Measurements from ENCODE around the gene HP1BP3. TPM values are rescaled to one million over a fixed set of nuclear protein-coding genes. Genes with fewer than 3 reads are reported as not detected.

HP1BP3 gene
- total and polyA plus RNA-seq, 2 of the 4 experiments (the other 2 are of a cell fraction) = 88.4 to 151 TPM

DNA sequence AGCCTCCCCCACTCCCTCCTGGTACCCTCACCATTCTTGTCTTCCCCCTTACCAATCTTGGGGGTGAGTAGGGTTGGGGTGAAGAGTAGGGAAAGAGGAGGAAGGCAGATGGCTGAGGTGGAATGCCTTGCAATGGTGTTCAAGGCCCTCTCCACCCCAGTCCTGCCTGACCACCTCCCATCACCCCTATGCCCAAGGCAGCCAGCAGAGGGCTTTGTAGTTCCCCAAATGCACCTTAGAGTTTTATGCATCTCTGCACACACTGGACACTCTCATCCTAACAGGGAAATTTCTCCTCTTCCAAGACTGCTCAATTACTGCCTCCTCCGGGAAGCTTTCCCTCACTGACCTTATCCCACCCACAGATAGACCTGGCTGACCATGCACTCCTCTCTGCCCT lies 84.7 kb downstream of the HP1BP3 start:
- 60% methylated on average over 1 of the region's 1 CpG; no CpG with 5 or more reads in 1 of the 2 experiments for WGBS, 2 experiments (ENCODE audit: extremely low coverage in 2 of 2, insufficient read length in 1 of 2)
- in situ Hi-C loops (cut with MboI; ENCODE audit: low sequenced_read_pairs) (no loop called here), intact Hi-C loops (cut with micrococcal nuclease) (no loop called here), dilution Hi-C loops (cut with HindIII; ENCODE audit: low sequenced_read_pairs, unreplicated experiment) (no loop called here)
- Histone ChIP-seq H2AK5ac (ENCODE audit: low read depth, low read length) (peak overlapping the region; percentile 81), H3K4me2 (ENCODE audit: low read depth, low read length) (no peak overlapping the region), H3K36me3 (ENCODE audit: control insufficient read depth, insufficient read depth, low read length) (no peaks in the 10 kb centered on the region), H4K8ac (ENCODE audit: low read depth in 2 of 2, low read length in 2 of 2) (no peak overlapping the region), H4K5ac (ENCODE audit: low read depth, low read length) (no peak overlapping the region), H3K27ac (ENCODE audit: insufficient read depth, low read length) (no peak overlapping the region), H3K56ac (ENCODE audit: extremely low read depth, insufficient read depth, low read length) (no peak overlapping the region), H3K27me3 (ENCODE audit: control insufficient read depth, insufficient read depth, low read length) (no peaks in the 10 kb centered on the region), H2BK20ac (ENCODE audit: low read depth, low read length) (no peak overlapping the region), H2BK120ac (ENCODE audit: low read depth, low read length) (peak overlapping the region; percentile 1; the same call in 1 of the 2 replicates), H3K4me3 (ENCODE audit: insufficient read depth, low read depth, low read length) (no peak overlapping the region), H3K4ac (ENCODE audit: low read depth, low read length) (no peak overlapping the region; the same call in 1 of the 2 replicates), H3K79me1 (ENCODE audit: low read depth in 1 of 2, low read length in 2 of 2) (peaks cover 7 to 18% of the 10 kb centered on the region in 2 experiments), H2AFZ (replicated peaks; ENCODE audit: low read length, poor library complexity) (peak overlapping the region; percentile 39), H3K23ac (ENCODE audit: low read depth, low read length) (no peak overlapping the region), H4K91ac (ENCODE audit: insufficient read depth, low read depth, low read length) (no peak overlapping the region), H3K4me1 (ENCODE audit: control insufficient read depth, insufficient read depth, low read length) (peaks cover 12% of the 10 kb centered on the region), H3K18ac (ENCODE audit: low read depth, low read length) (no peak overlapping the region), H3K9ac (ENCODE audit: low read depth, low read length) (no peak overlapping the region), H3K14ac (replicated peaks; ENCODE audit: low read depth, low read length) (no peak overlapping the region), H4K20me1 (ENCODE audit: insufficient read depth, low read length) (no peaks in the 10 kb centered on the region; the same call in 1 of the 2 replicates), H3K9me3 (ENCODE audit: control insufficient read depth, insufficient read depth, low read length) (no peaks in the 10 kb centered on the region), H2BK5ac (ENCODE audit: low read depth, low read length, poor library complexity, severe bottlenecking) (no peak overlapping the region), H2BK15ac (ENCODE audit: low read depth, low read length) (peak overlapping the region; percentile 5; the same call in 1 of the 3 replicates), H2AK9ac (replicated peaks; ENCODE audit: low read depth, low read length, poor library complexity) (peak overlapping the region; percentile 6), H3K9me1 (ENCODE audit: insufficient read depth, low read length) (peaks cover 14% of the 10 kb centered on the region)
- ATAC-seq (ENCODE audit: low read depth) (peak; percentile 64; the same call in 1 of the 2 replicates), DNase-seq (peak; percentile 39)
- TF ChIP-seq SMC3 (IDR thresholded peaks at IDR 0.05; ENCODE audit: low read depth, low read length) (peak; percentile 45), MXI1 (IDR thresholded peaks at IDR 0.05; ENCODE audit: borderline replicate concordance, low read depth, low read length) (no peak), RAD21 (IDR thresholded peaks at IDR 0.05; ENCODE audit: low read length) (peak; percentile 48), NFE2L2 (IDR thresholded peaks at IDR 0.05; ENCODE audit: low read depth, low read length) (no peak), MAFK (IDR thresholded peaks at IDR 0.05; ENCODE audit: low read depth, low read length) (no peak), RFX5 (IDR thresholded peaks at IDR 0.05; ENCODE audit: low read depth, low read length) (no peak)
- TF ChIP-seq, protein P1, sequence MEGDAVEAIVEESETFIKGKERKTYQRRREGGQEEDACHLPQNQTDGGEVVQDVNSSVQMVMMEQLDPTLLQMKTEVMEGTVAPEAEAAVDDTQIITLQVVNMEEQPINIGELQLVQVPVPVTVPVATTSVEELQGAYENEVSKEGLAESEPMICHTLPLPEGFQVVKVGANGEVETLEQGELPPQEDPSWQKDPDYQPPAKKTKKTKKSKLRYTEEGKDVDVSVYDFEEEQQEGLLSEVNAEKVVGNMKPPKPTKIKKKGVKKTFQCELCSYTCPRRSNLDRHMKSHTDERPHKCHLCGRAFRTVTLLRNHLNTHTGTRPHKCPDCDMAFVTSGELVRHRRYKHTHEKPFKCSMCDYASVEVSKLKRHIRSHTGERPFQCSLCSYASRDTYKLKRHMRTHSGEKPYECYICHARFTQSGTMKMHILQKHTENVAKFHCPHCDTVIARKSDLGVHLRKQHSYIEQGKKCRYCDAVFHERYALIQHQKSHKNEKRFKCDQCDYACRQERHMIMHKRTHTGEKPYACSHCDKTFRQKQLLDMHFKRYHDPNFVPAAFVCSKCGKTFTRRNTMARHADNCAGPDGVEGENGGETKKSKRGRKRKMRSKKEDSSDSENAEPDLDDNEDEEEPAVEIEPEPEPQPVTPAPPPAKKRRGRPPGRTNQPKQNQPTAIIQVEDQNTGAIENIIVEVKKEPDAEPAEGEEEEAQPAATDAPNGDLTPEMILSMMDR (conservative IDR thresholded peaks at IDR 0.05; ENCODE audit: low read depth, low read length) = peak; percentile 48
- POLR2A ChIA-PET (ENCODE audit: unreplicated experiment) = no interaction called here
- CTCF ChIA-PET = no interaction called here
- no TSS peak for BruUV-seq (replicated peaks)
